ENCODE data around the gene BLCAP. TPM values are rescaled to one million over a fixed set of nuclear protein-coding genes. Genes with fewer than 3 reads are reported as not detected.
A peak's percentile ranks its signal among the peaks of the same experiment; 100 is the strongest.
"Not testable (repeated sequence)": the region's sequence is repeated elsewhere in the genome, so short reads cannot be mapped to it uniquely, and the experiment has no call there.

Gene BLCAP
- total and polyA plus RNA-seq, 2 experiments from 2014 or later, result 65.8 to 71.9 TPM

GRCh38 chr20:37556538-37556937, 28.9 kb upstream of the BLCAP start:
- Histone ChIP-seq H3K9me3 (ENCODE audit: low read depth) (no peaks in the 10 kb centered on the region), H3K4me3 (no peak overlapping the region), H3K27ac (no peak overlapping the region), H3K36me3 (replicated peaks; ENCODE audit: insufficient read depth, low read depth) (no peaks in the 10 kb centered on the region), H3K79me2 (no peaks in the 10 kb centered on the region), H3K4me2 (no peak overlapping the region), H3K9me2 (replicated peaks; ENCODE audit: insufficient read depth) (no peaks in the 10 kb centered on the region), H3K27me3 (no peaks in the 10 kb centered on the region), H3K4me1 (ENCODE audit: insufficient read depth) (peaks cover 4% of the 10 kb centered on the region), H4K20me1 (ENCODE audit: insufficient read depth, poor library complexity, severe bottlenecking) (no peaks in the 10 kb centered on the region), H2AFZ (no peak overlapping the region)
- TF ChIP-seq CTCF (IDR thresholded peaks at IDR 0.05; ENCODE audit: poor library complexity) (no peak), EZH2 (IDR thresholded peaks at IDR 0.05; ENCODE audit: borderline replicate concordance) (no peak), EZH2phosphoT487 (IDR thresholded peaks at IDR 0.05; ENCODE audit: low read depth, severe bottlenecking, unreplicated experiment) (no peak)
- DNase-seq (ENCODE audit: low spot score), result no peak
- WGBS (ENCODE audit: low lambda C conversion rate, missing lambda C conversion rate), result 82% methylated on average over 6 of the region's 6 CpGs

GRCh38 chr20:37554721-37555298, 27.1 kb upstream of the BLCAP start:
- H3K4me3 ChIP-seq; H3K79me2 ChIP-seq; H3K4me2 ChIP-seq; H3K36me3 ChIP-seq (replicated peaks; ENCODE audit: insufficient read depth, low read depth); H4K20me1 ChIP-seq (ENCODE audit: insufficient read depth, poor library complexity, severe bottlenecking); DNase-seq (ENCODE audit: low spot score); H2AFZ ChIP-seq; H3K27me3 ChIP-seq; H3K9me3 ChIP-seq (ENCODE audit: low read depth); H3K27ac ChIP-seq; H3K4me1 ChIP-seq (ENCODE audit: insufficient read depth); H3K9me2 ChIP-seq (replicated peaks; ENCODE audit: insufficient read depth): not testable (repeated sequence)
- 72% methylated on average over 13 of the region's 13 CpGs for WGBS (ENCODE audit: low lambda C conversion rate, missing lambda C conversion rate)

DNA sequence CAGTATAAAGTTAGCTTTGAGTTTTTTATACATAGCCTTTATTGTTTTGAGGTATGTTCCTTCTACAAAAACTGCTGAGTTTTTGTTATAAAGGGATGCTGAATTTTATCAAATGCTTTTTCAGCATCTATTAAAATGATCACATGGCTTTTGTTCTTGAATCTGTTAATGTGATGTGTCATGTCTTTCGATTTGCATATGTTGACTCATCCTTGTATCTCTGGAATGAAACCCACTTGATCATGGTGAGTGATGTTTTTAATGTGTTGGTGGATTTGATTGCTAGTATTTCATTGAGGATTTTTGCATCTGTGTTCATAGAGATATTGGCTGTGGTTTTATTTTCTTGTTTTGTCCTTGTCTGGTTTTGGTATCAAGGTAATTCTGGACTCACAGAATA, 24.7 kb upstream of the BLCAP start:
- no peak overlapping the region for H3K27ac ChIP-seq
- no peaks in the 10 kb centered on the region for H3K79me2 ChIP-seq
- H3K9me2 ChIP-seq (replicated peaks; ENCODE audit: insufficient read depth), result no peaks in the 10 kb centered on the region
- no peak for DNase-seq (ENCODE audit: low spot score)
- no peaks in the 10 kb centered on the region for H4K20me1 ChIP-seq (ENCODE audit: insufficient read depth, poor library complexity, severe bottlenecking)
- WGBS (ENCODE audit: low lambda C conversion rate, missing lambda C conversion rate), result 81% methylated on average over 1 of the region's 1 CpG
- no peaks in the 10 kb centered on the region for H3K27me3 ChIP-seq
- no peak overlapping the region for H3K4me3 ChIP-seq
- no peaks in the 10 kb centered on the region for H3K36me3 ChIP-seq (replicated peaks; ENCODE audit: insufficient read depth, low read depth)
- H3K4me1 ChIP-seq (ENCODE audit: insufficient read depth), result peaks cover 4% of the 10 kb centered on the region
- H3K9me3 ChIP-seq (ENCODE audit: low read depth), result no peaks in the 10 kb centered on the region
- no peak for TF ChIP-seq EZH2phosphoT487 (IDR thresholded peaks at IDR 0.05; ENCODE audit: low read depth, severe bottlenecking, unreplicated experiment)
- no peak for TF ChIP-seq CTCF (IDR thresholded peaks at IDR 0.05; ENCODE audit: poor library complexity)
- TF ChIP-seq EZH2 (IDR thresholded peaks at IDR 0.05; ENCODE audit: borderline replicate concordance), result no peak
- no peak overlapping the region for H2AFZ ChIP-seq
- H3K4me2 ChIP-seq, result no peak overlapping the region

- not testable (repeated sequence) for H3K79me2 ChIP-seq; H3K4me3 ChIP-seq; H3K27me3 ChIP-seq; H3K4me2 ChIP-seq; DNase-seq (ENCODE audit: low spot score); H4K20me1 ChIP-seq (ENCODE audit: insufficient read depth, poor library complexity, severe bottlenecking); H2AFZ ChIP-seq; H3K9me3 ChIP-seq (ENCODE audit: low read depth); H3K27ac ChIP-seq; H3K9me2 ChIP-seq (replicated peaks; ENCODE audit: insufficient read depth); H3K4me1 ChIP-seq (ENCODE audit: insufficient read depth); H3K36me3 ChIP-seq (replicated peaks; ENCODE audit: insufficient read depth, low read depth)
- 92% methylated on average over 2 of the region's 2 CpGs for WGBS (ENCODE audit: low lambda C conversion rate, missing lambda C conversion rate)
These were observed 24.0 kb upstream of the BLCAP start for GRCh38 chr20:37551660-37552059.

- peak overlapping the region; percentile 52 for H3K27ac ChIP-seq
- not testable (repeated sequence) for H3K9me2 ChIP-seq (replicated peaks; ENCODE audit: insufficient read depth); H3K27me3 ChIP-seq; H3K79me2 ChIP-seq; H2AFZ ChIP-seq; H3K4me3 ChIP-seq; H4K20me1 ChIP-seq (ENCODE audit: insufficient read depth, poor library complexity, severe bottlenecking); H3K36me3 ChIP-seq (replicated peaks; ENCODE audit: insufficient read depth, low read depth); H3K4me1 ChIP-seq (ENCODE audit: insufficient read depth); H3K9me3 ChIP-seq (ENCODE audit: low read depth); H3K4me2 ChIP-seq; DNase-seq (ENCODE audit: low spot score)
- 46% methylated on average over 16 of the region's 16 CpGs for WGBS (ENCODE audit: low lambda C conversion rate, missing lambda C conversion rate)
These were observed 22.6 kb upstream of the BLCAP start for GRCh38 chr20:37550101-37550920.

Data from hepatocyte (in vitro differentiated cells).